A204.1 (cell line): Measurements from ENCODE around the gene GPR151.
A peak's percentile ranks its signal among the peaks of the same experiment; 100 is the strongest.
"Not testable (repeated sequence)": the region's sequence is repeated elsewhere in the genome, so short reads cannot be mapped to it uniquely, and the experiment has no call there.

ENCODE experiments used
- FAIRE-seq: peaks from 2 replicates; lab custom pipeline; 2012; peaks lifted over from hg19 to GRCh38; lab: Jason Lieb, UNC

GPR151 gene

GRCh38 chr5:146516151-146516475 lies at the start of gene GPR151:
TSS of gene GPR151 (minus strand) at chr5:146516190. CDS start at chr5:146516113, 77 bp downstream.
- no peak for FAIRE-seq

GRCh38 chr5:146564007-146564762 lies 48.2 kb upstream of the GPR151 start:
- FAIRE-seq = no peak

- FAIRE-seq = no peak
These were observed 46.5 kb upstream of the GPR151 start for GRCh38 chr5:146562461-146562860.

GRCh38 chr5:146561711-146562110 lies 45.7 kb upstream of the GPR151 start:
- FAIRE-seq = no peak

- no peak for FAIRE-seq
These were observed 44.3 kb upstream of the GPR151 start for GRCh38 chr5:146560205-146560812.

GRCh38 chr5:146556884-146557283 lies 40.9 kb upstream of the GPR151 start:
- FAIRE-seq = not testable (repeated sequence)

- FAIRE-seq = no peak
These were observed 37.5 kb upstream of the GPR151 start for GRCh38 chr5:146553446-146553845.

GRCh38 chr5:146549615-146550014 lies 33.6 kb upstream of the GPR151 start:
- no peak for FAIRE-seq

GRCh38 chr5:146548781-146549449 lies 32.9 kb upstream of the GPR151 start:
- FAIRE-seq = no peak

GRCh38 chr5:146544232-146544631 lies 28.2 kb upstream of the GPR151 start:
- FAIRE-seq = no peak

GRCh38 chr5:146541958-146542849 lies 26.2 kb upstream of the GPR151 start:
- no peak for FAIRE-seq

- FAIRE-seq = no peak
These were observed 24.4 kb upstream of the GPR151 start for GRCh38 chr5:146540414-146540813.

GRCh38 chr5:146539973-146540372 lies 24.0 kb upstream of the GPR151 start:
- FAIRE-seq = no peak

- no peak for FAIRE-seq
These were observed 22.4 kb upstream of the GPR151 start for GRCh38 chr5:146538432-146538831.

- FAIRE-seq = no peak
These were observed 17.9 kb upstream of the GPR151 start for GRCh38 chr5:146533882-146534281.

GRCh38 chr5:146533260-146533857 lies 17.4 kb upstream of the GPR151 start:
- FAIRE-seq = peak; percentile 65

- FAIRE-seq = no peak
These were observed 14.0 kb upstream of the GPR151 start for GRCh38 chr5:146529984-146530383.

- no peak for FAIRE-seq
These were observed 12.2 kb upstream of the GPR151 start for GRCh38 chr5:146528236-146528635.

GRCh38 chr5:146527785-146528184 lies 11.8 kb upstream of the GPR151 start:
- no peak for FAIRE-seq

GRCh38 chr5:146523698-146524097 lies 7.7 kb upstream of the GPR151 start:
- no peak for FAIRE-seq

- no peak for FAIRE-seq
These were observed 5.6 kb upstream of the GPR151 start for GRCh38 chr5:146521403-146522106.
